DMS79 treated with DMSO at 0.1 percent for 48 hours (cell line): ENCODE measurements around the gene GSC2.
"Not testable (repeated sequence)": the region's sequence is repeated elsewhere in the genome, so short reads cannot be mapped to it uniquely, and the experiment has no call there.

Source experiments
- DNase-seq: peaks from one replicate; lab custom pipeline; 2025; lab: John Stamatoyannopoulos, UW

GSC2 gene

DNA sequence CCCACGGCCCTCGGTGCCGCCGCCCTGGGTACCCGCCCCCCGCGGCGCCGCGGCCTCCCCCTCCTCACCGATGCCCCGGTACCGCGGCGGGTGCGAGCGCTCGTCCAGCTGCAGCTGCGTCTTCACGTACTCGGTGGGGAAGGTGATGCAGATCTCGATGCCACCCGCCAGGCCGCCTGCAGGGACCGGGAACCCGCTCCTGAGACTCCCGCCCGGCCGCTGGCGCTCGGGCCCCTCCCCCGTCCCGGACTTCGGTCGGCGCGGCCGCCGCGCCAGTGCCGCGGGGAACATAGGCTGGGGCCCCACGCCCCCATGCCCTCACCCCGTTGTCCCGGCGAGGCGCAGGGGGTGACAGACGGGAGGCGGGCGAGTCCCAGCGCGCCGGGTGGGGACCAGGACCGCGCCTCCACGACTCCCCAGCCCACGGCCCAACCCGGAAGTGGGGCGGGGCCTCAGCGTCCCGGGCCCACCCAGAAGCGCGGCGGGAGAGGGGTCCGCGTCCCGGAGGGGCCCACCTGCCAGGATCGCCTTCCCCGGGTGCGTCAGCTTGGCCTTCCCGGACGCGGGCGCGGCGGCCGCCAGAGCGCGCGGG is 28.1 kb upstream of the GSC2 start:
- no peak for DNase-seq

DNA sequence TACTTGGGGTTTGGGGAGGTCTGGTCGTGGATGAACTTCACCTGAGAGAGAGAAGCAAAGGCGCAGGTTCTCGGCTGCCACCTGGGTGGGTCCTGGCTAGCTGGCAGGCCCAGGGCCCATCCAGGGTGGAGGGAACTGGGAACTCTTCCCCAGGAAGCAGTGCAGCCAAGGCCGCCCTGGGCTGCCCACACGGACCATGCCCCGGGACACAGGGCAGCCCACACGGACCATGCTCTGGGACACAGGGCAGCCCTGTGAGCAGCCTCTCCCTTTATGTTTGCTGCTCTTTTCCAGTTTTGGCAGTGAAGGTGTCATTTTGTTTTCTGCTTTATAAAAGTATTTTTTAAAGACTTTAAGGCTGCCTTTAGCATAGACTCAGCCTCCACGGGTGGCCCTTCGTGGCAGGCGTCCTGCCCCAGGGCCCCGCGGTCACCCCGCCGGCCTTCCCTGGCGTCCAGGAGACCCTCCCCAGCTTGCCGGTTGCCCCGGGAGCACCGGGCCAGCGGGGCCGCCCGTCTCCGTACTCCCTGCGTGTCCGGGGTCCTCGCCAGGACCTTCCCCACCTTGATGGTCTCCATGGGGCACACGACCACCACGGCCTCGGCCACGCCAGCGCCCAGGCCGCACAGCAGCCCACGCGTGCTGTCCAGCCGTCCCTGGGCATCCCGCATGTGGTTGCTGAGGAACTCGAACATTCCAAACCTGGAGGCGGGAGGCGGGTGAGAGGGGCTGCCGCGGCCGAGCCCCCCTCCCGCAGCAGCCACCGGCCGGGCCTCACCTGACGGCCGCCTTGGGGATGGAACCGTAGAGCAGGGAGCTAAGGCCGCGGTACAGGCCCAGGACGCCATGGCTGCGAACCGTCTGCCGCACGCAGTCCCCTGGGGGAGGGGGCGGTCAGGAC is 27.3 kb upstream of the GSC2 start:
- no peak for DNase-seq

DNA sequence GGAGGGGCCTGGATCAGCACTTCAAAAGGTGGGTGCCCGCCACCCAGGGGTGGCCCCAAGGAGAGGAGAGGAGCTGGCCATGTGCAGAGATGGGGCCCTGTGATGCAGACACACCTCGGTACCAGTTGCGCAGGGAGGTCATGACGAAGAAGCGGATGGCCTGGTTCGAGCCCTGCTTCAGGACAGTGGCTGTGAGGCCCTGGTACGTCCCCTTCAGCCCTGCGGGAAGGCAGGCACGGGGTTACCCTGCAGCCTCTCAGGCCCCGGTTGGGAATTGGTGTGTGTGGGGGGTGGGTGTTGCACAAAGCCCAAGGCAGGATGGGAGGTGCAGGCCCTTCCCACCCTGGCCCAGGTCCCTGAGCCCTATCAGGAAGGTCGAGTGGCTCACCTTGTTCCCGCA is 26.6 kb upstream of the GSC2 start:
- DNase-seq = no peak

DNA sequence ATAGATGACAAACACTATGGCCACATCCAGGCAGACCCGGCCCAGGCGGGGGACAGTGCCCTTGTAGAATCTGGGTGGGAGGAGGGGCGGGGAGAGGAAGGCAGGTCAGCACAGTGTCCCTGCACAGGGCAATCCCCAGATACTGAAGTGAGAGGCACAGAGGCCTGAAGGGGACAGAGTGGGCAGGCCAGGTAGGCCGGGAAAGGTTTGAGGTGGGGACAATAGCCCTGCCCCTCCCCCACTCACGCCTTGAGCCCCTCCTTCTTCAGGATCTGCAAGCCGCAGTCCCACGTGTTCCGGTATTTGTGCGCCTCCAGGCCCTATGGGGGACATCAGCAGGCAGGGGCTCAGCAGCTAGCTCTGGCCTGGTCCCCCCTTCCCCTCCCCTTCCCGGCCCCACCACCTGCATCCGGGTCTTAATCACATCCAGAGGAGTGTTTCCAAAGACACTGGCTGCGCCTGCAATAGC is 26.1 kb upstream of the GSC2 start:
- no peak for DNase-seq

DNA sequence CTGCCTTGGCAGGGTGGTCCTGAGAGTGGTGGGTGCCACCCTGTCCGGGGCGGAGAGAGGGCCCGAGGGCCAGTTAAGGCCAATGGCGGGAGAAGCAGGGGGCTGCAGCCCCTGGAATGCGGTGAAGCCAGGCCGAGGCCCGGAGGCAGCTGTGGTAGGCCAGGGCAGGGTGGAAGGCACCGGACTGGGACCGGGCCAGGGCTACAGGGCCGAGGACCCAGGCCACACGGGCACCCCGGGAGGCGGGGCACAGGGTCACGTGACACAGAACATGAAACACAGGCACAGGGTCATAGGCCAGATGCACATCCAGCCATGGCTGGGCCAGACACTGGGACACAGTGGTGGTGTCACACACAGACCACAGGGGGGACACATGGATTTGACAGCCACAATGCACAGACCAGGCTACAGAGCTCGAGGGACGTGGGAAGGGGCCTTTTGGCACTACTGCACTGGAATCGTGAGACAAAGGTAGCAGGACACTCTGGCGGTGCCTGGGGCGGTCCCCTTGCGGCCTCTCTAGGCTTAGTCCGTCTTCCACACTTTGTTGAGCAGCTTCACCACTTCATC is 25.6 kb upstream of the GSC2 start:
- no peak for DNase-seq

DNA sequence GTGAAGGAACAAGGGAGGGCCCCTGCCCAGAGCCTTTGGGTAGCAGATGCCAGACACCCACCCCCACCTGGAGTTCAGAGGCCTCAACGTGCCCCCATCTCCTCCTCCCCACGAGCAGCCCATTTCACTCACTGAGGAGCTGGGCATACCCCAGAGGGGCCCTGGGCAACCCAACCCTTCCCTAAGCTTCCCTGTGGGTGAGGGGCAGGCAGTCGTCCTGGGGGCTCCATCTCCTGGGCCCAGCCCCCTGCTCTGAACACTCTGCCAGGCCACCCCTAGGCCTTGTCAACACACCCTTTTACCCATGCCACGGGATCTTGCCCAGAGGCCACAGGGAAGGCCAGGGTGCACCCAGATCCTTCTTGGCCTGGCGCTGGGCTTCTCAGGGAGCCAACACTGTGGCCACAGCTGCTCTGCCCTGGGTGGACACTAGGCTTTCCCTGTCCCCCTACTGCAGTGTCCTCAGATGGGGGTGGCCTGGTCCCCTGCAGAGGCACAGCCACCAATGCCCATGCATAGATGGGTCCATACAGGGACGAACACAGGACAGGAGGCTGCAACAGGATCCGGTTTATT is 25.0 kb upstream of the GSC2 start:
- no peak for DNase-seq

DNA sequence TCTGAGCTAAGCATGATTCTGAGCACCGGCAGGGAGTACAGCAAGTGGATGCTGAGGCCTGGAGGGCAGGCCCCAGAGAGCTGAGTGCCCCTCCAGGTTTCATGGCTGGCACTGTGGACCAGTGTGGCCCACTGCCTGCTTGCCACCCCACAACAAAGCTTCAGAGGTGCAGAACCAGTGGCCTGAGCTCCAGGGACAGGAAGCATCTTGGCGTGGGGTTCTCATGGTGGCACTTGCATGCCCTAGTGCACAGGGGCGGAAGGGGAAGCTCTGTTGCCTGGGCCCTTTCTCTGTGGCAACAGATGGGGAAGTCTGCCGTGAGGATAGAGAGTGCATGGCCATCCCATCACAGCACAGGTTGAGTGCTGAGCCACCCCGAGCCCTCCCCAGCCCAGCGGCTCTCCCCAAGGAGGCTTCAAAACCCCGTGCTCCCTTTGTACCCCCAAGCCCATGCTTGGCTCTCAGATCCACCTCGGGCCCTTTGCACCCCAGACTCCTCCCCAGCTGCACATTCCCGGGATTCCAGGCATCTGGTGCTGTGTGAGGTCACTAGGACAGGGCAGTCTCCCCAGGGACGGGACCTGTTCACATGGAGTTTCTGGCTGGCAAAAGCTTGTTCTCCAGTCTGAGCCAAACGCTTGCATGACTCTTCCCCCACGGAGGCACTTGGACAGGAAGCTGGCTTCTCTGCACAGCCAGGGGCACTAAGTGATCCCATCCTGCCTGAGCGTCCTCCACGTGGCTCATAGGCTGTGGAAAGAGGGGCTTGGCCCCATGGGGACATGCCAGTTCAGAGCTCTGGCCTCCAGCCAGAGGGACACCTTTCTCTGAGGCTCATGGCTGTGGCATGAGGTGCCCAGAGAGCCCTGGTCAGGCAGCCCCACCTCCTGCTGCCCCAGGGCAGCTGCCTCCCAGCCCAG is 24.3 kb upstream of the GSC2 start:
- no peak for DNase-seq

DNA sequence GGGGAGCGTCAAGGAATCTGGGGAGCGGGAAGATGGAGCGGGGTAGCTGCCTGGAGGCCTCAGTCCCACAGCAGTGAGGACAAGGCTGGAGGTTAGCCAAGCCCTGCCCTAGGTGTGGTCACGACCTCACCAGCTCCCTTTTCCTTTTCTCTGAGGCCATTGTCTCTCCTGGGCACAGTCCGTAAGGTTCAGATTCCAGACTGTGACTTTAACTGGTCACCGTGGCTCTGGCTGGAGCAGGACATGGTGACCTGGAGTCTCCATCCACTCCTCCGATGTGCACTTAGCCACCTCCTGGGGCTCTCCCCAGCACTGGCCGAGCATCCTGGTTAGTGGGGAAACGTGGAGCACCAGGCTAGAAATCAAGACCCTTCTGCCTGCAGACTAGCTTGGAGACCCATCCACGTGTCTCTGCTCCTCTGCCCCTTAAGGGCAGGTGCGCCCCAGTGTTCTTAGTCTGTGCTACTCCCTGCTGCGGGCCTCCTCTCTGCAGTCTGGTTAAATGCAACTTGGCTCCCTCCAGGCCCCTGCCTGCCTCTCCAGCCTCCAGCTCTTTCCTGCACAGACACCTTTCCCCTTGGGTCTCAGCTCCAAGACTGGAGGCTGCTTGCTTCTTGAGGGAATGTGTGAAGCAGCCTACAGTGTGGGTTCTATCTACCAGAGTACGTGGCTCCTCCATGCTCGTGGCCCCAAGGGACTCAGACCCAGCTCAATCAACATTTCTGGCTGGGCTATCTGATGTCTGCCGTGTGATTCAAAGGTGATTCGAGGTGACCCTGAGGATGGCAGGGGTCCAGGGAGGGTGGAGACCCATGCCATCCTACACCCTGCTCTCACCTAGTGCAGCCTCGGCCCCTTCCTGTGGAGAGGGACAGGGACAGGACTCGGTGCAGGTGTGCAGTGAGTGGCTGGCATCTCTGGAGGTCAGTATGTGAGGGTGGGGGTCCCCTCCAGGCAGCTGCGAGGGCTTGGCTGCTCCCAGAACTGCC is 23.2 kb upstream of the GSC2 start:
- no peak for DNase-seq

DNA sequence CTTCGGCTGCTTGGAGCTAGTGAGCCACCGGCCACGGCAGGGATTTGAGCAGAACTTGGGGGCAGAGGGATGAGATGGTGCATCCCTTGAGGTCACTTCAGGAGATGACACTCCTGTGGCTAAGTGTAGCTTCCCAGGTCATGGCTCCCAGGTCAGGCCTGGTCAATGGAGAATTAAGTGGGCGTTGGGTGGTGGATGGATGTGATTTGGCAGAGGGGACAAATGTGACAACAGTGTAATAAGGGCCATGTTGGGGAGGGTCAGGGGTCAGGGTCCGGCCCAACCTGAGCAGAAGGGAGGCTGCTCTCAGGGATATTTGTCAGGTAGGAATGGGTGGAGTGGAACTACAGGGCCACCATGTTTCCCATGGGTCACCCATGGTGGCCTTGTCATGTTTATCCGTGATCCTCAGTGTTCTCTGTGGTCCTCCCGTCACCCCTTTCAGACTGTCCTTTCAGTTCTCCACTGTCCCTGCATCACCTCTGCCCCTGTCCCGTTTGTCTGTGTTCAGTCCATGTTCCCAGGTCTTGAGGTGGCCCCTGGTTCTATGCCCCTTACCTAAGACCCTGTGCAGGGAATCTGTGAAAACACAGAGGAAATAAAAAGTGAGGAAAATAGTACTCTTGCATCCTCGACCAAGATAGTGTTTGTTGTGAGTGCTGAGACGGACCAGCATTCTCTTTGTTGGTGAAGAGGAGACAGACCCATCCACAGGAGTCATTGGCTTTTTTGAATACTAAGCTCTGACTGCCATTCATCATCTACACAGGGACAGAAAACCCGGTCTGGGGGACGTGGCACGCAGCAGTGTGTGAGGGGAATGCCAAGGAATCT is 22.3 kb upstream of the GSC2 start:
- no peak for DNase-seq

DNA sequence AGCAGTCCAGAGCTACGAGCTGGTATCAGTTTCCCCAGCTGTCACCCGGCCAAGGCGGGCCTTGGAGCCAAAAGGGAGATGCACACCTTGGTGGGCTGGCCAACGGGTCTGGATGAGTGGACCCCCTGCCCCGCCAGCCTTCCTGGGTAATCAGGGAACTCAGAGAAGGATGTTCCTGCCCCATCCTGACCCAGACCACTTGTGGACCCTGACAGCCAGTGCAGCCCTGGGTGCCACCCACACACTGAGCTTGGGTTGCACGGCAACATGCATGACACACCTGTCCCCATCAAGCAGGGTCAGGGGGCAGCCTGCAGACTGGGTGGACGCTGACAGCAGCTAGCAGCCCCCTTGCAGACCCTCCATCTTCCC is 19.8 kb upstream of the GSC2 start:
- no peak for DNase-seq

DNA sequence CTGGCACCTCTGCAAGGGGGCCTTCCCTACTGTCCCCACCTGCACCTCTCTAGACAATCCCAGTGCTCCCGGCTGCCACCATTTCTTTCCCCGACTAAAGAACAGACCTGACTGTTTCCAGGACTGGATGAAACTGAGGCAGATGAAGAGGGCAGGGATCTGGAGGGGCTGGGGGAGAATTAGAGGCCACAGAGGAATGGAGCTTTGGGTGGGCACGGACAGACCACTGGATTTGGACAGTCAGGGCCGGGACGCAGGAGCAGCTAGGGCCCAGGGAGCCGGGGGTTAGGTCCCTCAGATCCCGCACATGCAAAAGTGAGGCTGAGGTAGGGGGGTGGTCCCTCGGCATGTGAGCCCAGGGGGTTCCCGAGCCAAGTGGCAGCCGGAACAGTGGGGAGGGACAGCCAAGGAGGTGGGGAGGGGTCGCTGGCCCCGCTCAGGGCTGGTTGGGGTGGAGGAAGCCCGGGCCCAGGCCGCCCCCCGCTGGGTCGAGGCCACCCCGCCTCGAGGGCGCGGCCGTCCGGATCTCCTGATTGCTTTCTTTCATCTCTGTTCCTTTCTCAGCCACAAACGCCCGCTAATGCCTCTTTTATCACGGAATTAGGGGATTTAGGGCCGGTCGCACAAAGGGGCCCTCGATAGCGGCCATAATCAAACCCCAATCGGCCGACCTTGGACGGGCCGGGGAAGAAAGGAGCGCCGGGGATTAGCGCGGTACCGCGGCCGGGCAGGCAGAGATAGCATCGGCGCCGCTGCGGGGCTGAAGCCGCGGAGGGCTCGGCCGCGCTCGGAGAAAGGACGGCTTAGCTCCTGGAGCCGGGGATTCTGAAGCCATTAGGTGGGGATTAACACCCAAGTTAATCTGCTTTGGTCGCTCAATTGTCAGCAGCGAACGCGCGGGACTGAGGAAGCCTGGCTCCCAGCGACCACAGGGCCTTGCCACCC is 19.2 kb upstream of the GSC2 start:
- no peak for DNase-seq

DNA sequence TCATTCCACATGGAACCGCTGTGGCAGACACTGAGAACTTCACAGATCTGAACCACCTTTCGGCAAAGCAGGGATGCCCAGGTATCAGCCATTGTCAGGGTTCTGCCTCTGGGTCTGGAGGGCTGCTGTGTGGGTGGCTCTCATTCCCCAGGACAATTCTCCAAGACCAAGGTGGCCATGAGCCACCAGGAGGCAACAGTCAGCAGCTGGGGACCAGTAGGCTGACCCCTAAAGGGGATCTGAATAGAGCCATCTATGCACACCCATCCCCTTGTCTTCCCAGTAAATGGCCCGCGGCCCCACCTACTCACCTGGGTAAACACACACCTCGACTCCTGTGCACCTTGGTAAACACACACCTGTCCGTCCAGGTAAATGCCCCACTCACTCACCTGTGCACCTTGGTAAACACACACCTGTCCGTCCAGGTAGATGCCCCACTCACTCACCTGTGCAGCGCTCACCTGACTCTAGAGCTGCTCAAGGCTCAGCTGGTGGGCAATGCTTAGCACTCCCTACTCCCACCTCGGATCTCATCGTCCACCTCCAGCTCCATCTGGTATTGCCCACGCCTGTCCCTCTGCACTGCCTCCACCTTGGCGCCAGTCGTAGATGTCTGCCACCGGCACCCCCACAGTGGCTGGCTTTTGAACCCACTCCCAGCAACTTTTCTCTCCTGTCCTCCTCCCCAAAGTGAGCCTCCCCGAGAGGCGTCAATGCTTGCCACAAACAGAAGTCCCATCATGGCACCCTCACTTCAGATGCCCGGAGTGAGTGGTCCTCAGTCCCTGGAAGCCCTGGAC is 18.2 kb upstream of the GSC2 start:
- no peak for DNase-seq

DNA sequence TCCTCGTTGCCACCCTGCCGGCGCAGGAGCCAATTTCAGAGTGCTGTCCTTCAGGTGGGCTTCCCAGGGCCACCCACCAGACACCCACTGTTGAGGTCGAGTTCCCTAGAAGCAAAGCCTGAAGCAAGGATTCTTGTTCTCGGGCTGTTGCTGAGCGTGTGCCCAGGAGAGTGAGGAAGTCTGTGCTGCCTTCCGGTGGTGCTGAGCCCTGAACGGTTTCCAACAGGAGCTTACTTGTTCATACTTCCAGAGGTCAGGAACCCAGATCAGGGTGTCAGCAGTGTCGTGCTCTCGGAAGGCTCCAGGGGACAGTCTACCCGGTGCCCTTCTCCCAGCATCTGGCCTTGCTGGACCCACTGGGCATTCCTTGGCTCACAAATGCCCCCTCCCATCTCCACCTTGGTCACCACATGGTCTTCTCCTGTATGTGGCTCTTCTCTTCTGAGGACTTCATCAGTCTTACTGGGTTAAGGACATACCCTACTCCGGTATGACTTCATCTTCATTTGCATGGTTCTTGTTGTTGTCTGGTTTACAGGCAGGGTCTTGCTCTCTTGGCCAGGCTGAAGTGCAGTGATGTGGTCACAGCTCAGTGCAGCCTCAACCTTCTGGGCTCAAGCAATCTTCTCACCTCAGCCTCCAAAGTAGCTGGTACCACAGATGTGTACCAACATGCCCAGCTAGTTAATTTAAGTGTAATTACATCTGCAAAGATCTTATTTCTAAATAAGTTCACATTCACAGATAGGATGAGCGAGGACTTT is 17.2 kb upstream of the GSC2 start:
- DNase-seq = no peak

DNA sequence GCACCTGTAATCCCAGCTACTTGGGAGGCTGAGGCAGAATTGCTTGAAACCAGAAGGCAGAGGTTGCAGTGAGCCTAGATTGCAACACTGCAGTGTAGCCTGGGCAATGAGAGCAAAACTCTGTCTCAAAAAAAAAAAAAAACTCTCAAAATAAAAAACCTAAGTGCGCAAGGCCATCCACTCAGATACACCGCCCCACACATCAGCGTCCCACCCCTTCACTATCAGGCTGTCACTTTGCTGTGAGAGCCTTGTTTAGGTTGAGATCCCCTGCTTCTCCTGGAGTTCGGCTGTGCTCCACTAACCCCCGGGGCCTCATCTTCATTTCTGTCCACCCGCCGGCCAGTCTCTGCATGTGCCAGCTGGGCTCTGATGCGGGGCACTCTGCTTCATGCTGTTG is 16.3 kb upstream of the GSC2 start:
- DNase-seq = no peak

DNA sequence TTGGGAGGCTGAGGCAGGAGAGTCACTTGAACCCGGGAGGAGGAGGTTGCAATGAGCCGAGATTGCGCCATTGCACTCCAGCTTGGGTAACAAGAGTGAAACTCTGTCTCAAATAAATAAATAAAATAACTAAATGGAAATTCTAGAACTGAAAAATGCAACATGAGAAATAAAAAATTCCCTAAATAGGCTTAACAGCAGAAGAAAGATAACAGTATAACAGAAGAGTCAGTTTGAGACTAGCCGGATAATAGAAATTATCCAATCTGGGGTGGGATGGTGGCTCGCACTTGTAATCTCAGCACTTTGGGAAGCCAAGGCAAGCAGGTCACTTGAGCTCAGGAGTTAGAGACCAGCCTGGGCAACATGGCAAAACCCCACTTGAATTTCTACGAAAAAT is 14.3 kb upstream of the GSC2 start:
- no peak for DNase-seq

DNA sequence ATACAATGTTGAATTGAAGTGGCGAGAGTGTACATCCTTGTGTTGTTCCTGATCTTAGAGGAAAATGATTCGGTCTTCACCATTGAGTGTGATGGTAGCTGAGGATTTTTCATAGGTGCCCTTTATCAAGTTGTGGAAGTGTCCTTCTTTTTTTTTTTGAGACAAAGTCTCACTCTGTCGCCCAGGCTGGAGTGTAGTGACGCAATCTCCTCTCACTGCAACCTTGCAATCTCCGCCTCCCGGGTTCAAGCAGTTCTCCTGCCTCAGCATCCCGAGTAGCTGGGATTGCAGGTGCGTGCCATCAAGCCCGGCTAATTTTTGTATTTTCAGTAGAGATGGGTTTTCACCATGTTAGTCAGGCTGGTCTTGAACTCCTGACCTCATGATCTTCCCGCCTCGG is 8.6 kb upstream of the GSC2 start:
- DNase-seq = not testable (repeated sequence)

DNA sequence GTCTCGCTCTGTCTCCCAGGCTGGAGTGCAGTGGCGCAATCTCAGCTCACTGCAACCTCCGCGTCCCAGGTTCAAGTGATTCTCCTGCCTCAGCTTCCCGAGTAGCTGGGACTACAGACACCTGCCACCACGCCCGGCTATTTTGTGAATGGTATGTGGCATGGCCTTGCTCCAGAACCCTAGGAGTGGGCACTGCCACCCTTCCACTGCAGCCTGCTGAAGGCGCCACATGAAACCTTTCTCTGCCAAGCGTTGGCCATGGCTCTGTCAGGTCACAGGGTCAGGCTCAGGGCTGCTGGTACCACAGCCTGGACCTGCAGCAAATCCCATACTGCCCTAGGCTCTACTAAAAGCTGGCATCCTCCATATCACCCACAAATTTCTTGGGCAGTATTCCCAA is 6.0 kb upstream of the GSC2 start:
- DNase-seq = not testable (repeated sequence)
